Sigmoid colon (tissue), 7 donors: ENCODE data around the gene THRB. TPM values are rescaled to one million over a fixed set of nuclear protein-coding genes. Genes with fewer than 3 reads are reported as not detected.
A peak's percentile ranks its signal among the peaks of the same experiment; 100 is the strongest.

Source experiments
- DNase-seq: peaks from one replicate; pipeline ENCODE4 v3.0.0-alpha.2; 2019
- H3K27ac ChIP-seq, 4 donors: fragments of 200-600 bp; sonication (generic); one replicate each; pipeline ENCODE4 v1.5.1; 2016 to 2019; ENCODE audit warnings: mild to moderate bottlenecking in 1 of 4
- H3K27me3 ChIP-seq, 3 donors: fragments of 200-600 bp; sonication (generic); one replicate each; pipeline ENCODE4 v1.5.1; 2019; ENCODE audit warnings: mild to moderate bottlenecking in 1 of 3
- H3K36me3 ChIP-seq, 4 donors: fragments of 200-600 bp; sonication (generic); one replicate each; pipeline ENCODE4 v1.5.1; 2016 to 2019
- H3K4me1 ChIP-seq, 4 donors: fragments of 200-600 bp; sonication (generic); one replicate each; pipeline ENCODE4 v1.5.1; 2017 to 2019
- H3K4me3 ChIP-seq, 4 donors: fragments of 200-600 bp; sonication (generic); one replicate each; pipeline ENCODE4 v1.5.1; 2017 to 2019; ENCODE audit warnings: mild to moderate bottlenecking in 2 of 4, moderate library complexity in 1 of 4
- H3K9me3 ChIP-seq, 4 donors: fragments of 200-600 bp in 3 of 4; sonication (generic) in 3 of 4; one replicate each; pipeline versions ENCODE4 v1.5.1 to v1.6.1; 2013 to 2019
- EP300 ChIP-seq, 4 donors: sonication (generic); formaldehyde crosslinking; IDR thresholded peaks; one replicate each; pipeline ENCODE4 v1.6.1; 2017; ENCODE audit warnings: antibody characterized with exemption in 4 of 4
- POLR2A ChIP-seq, 2 donors: fragments of 450-650 bp; IDR thresholded peaks; one replicate each; pipeline ENCODE4 v1.6.1; 2016; ENCODE audit warnings: antibody characterized with exemption in 2 of 2, mild to moderate bottlenecking in 2 of 2, moderate library complexity in 2 of 2
- POLR2AphosphoS5 ChIP-seq, 4 donors: sonication (generic); formaldehyde crosslinking; IDR thresholded peaks; one replicate each; pipeline ENCODE4 v1.6.1; 2017; ENCODE audit warnings: antibody characterized with exemption in 4 of 4
- WGBS, 2 donors: extraction: QIAGEN DNeasy Blood & Tissue Kit; methylation state at CpG; one replicate each; pipeline ENCODE4 v1.1.7; 2013; 5-methylcytosine and 5-hydroxymethylcytosine counted together
- intact Hi-C: fragments of 100-400 bp; cut with DNase I; formaldehyde crosslinking; loops from one replicate; pipeline ENCODE4 v1.15.1; 2023
- polyA plus RNA-seq, 3 donors: library from polyadenylated mRNA; stranded (reverse); fragments of 200-250 nt; gene quantifications; one replicate each; pipeline ENCODE4 v1.2.3, GENCODE V29; 2013
- total RNA-seq, 4 donors: library from RNA; depleted of rRNA; stranded (reverse); fragments of >200 nt; gene quantifications; one replicate each; pipeline ENCODE4 v1.1.0, GENCODE V29; 2016
- TF ChIP-seq, protein P1 (sequence below), 4 experiments: fragments of 450-650 bp in 3 of 4; fragments of 200-600 bp in 1 of 4; IDR thresholded peaks; one replicate each; pipeline ENCODE4 v1.5.1; 2016 to 2019; ENCODE audit warnings: antibody characterized with exemption in 4 of 4, mild to moderate bottlenecking in 3 of 4, moderate library complexity in 2 of 4
- donor health status: healthy with polysubstance abuse.
- donor health status: Bipolar disorder and iron deficiency.
- donor health status: healthy.

THRB gene
- total and polyA plus RNA-seq, 7 donors: 7.2 to 49.5 (median 29.7) TPM

GRCh38 chr3:24359102-24359501 is 135.5 kb downstream of the THRB start:
- no peak overlapping the region for H3K4me3 ChIP-seq
- H3K9me3 ChIP-seq: no peaks in the 10 kb centered on the region
- intact Hi-C loops: no loop called here
- DNase-seq: no peak
- peak overlapping the region in 2 of 4 donors; percentile 6 to 9 for H3K27ac ChIP-seq
- 83 to 88% methylated on average over 1 of the region's 1 CpG for WGBS, 2 donors
- no peaks in the 10 kb centered on the region for H3K36me3 ChIP-seq
- TF ChIP-seq POLR2AphosphoS5 (IDR thresholded peaks at IDR 0.05): no peak
- TF ChIP-seq, protein P1, sequence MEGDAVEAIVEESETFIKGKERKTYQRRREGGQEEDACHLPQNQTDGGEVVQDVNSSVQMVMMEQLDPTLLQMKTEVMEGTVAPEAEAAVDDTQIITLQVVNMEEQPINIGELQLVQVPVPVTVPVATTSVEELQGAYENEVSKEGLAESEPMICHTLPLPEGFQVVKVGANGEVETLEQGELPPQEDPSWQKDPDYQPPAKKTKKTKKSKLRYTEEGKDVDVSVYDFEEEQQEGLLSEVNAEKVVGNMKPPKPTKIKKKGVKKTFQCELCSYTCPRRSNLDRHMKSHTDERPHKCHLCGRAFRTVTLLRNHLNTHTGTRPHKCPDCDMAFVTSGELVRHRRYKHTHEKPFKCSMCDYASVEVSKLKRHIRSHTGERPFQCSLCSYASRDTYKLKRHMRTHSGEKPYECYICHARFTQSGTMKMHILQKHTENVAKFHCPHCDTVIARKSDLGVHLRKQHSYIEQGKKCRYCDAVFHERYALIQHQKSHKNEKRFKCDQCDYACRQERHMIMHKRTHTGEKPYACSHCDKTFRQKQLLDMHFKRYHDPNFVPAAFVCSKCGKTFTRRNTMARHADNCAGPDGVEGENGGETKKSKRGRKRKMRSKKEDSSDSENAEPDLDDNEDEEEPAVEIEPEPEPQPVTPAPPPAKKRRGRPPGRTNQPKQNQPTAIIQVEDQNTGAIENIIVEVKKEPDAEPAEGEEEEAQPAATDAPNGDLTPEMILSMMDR (IDR thresholded peaks at IDR 0.05): no peak
- TF ChIP-seq EP300 (IDR thresholded peaks at IDR 0.05): no peak
- no peak for TF ChIP-seq POLR2A (IDR thresholded peaks at IDR 0.05)
- no peaks in the 10 kb centered on the region for H3K27me3 ChIP-seq
- H3K4me1 ChIP-seq: peaks cover 0 to 32% (median 27%) of the 10 kb centered on the region in 4 donors

DNA sequence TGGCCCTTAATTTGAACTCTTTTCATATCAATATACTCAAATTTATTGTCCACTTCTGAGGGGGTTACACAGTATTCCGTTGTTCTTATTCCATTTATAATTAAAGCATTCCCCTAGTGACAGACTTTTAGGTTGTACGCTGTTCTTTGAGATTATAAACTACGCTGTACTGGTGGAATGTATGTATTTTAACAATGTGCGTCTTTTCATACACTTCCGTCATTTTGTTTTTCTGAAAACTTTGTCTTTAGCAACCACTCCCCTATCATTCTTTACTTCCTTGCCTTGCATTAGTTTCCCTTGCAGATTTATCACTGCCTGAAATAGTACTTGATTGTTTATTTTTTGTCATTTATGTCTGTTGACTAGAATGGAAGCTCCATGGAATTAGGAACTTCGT is 137.0 kb downstream of the THRB start:
- Histone ChIP-seq H3K9me3 (no peaks in the 10 kb centered on the region), H3K27ac (peak overlapping the region in 1 of 4 donors; percentile 9), H3K36me3 (no peaks in the 10 kb centered on the region), H3K4me3 (no peak overlapping the region), H3K4me1 (peaks cover 0 to 30% (median 19%) of the 10 kb centered on the region in 4 donors), H3K27me3 (no peaks in the 10 kb centered on the region)
- intact Hi-C loops: no loop called here
- TF ChIP-seq POLR2AphosphoS5 (IDR thresholded peaks at IDR 0.05): no peak
- TF ChIP-seq, protein P1 (IDR thresholded peaks at IDR 0.05): no peak
- no peak for TF ChIP-seq POLR2A (IDR thresholded peaks at IDR 0.05)
- TF ChIP-seq EP300 (IDR thresholded peaks at IDR 0.05): no peak
- no peak for DNase-seq
- 86 to 91% methylated on average over 6 of the region's 6 CpGs for WGBS, 2 donors

DNA sequence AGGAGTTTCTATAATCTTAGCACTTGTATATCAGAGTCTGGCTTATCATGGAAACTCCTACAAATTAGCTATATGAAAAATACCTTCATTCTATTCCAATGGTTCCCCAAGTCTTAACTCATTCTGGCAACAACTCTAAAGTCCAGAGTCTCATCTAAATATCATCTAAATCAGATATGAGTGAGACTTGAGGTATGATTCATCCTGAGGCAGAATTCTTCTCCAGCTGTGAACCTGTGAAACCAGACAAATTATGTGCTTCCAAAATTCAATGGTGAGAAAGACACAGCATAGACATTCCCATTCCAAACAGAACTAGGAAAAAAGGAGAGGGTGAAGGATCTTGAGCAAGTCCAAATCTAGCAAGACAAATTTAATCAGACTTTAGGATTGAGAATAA is 138.8 kb downstream of the THRB start:
- no peaks in the 10 kb centered on the region for H3K27me3 ChIP-seq
- no peak overlapping the region for H3K27ac ChIP-seq
- intact Hi-C loops: no loop called here
- TF ChIP-seq EP300 (IDR thresholded peaks at IDR 0.05) (no peak), POLR2AphosphoS5 (IDR thresholded peaks at IDR 0.05) (no peak), POLR2A (IDR thresholded peaks at IDR 0.05) (no peak)
- TF ChIP-seq, protein P1 (IDR thresholded peaks at IDR 0.05): no peak
- no peaks in the 10 kb centered on the region for H3K9me3 ChIP-seq
- H3K4me1 ChIP-seq: peaks cover 0 to 47% (median 33%) of the 10 kb centered on the region in 4 donors
- no peak for DNase-seq
- no peaks in the 10 kb centered on the region for H3K36me3 ChIP-seq
- H3K4me3 ChIP-seq: no peak overlapping the region

DNA sequence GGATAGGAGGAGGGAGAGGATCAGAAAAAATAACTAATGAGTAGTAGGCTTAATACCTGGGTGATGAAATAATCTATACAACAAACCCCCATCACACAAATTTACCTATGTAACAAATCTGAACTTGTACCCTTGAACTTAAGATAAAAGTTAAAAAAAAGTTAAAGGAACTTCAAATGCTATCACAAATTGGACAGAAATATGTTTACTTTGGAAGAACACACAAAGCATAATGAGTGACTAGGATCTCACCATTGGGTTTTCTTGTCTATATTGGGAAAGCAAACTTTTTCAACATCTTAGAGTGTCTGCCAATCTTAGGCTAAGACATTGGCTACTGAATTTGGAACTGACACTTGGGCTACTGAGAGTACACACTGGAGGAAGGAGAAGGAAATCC is 140.4 kb downstream of the THRB start:
- Histone ChIP-seq H3K4me1 (peaks cover 0 to 43% (median 33%) of the 10 kb centered on the region in 4 donors), H3K9me3 (no peaks in the 10 kb centered on the region), H3K27me3 (no peaks in the 10 kb centered on the region), H3K36me3 (no peaks in the 10 kb centered on the region), H3K27ac (no peak overlapping the region), H3K4me3 (no peak overlapping the region)
- intact Hi-C loops: no loop called here
- no peak for DNase-seq
- TF ChIP-seq POLR2A (IDR thresholded peaks at IDR 0.05) (no peak), EP300 (IDR thresholded peaks at IDR 0.05) (no peak), POLR2AphosphoS5 (IDR thresholded peaks at IDR 0.05) (no peak)
- TF ChIP-seq, protein P1 (IDR thresholded peaks at IDR 0.05): no peak

DNA sequence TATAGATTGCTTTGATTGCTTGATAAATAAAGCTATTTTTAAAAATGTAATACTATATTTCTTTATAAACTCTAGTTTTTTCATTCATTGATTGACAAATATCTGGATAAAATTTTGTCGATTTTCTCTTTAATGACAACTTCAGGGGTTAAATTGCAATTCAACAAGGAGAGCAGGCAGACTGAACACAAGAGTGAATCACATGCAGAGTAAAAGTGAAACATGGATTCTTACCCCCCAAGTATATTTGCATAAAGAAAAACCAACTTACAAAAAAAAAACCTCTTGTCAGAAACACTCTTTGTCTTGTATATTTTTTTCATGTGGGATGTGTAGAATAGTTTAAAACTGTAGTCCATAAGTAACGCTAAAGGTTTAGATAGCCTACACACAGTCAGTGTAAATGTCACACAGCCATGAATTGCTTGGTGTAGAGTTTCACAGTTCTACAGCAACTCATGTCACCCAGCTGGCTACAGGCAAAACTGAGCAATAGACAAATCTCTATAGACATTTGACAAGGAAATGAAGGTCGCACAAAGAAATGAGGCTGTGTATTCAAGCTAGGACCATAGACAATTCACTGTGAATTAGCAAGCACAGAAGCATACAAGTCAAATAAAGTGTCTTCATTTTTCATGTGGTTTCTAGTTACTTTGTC is 141.6 kb downstream of the THRB start:
- TF ChIP-seq, protein P1 (IDR thresholded peaks at IDR 0.05): no peak
- no peak for TF ChIP-seq POLR2A (IDR thresholded peaks at IDR 0.05)
- TF ChIP-seq POLR2AphosphoS5 (IDR thresholded peaks at IDR 0.05): no peak
- no peak for TF ChIP-seq EP300 (IDR thresholded peaks at IDR 0.05)
- WGBS, 2 donors: 78 to 81% methylated on average over 3 of the region's 3 CpGs
- Histone ChIP-seq H3K4me1 (peaks cover 0 to 36% (median 27%) of the 10 kb centered on the region in 4 donors), H3K4me3 (no peak overlapping the region), H3K27ac (peak overlapping the region in 1 of 4 donors; percentile 71), H3K27me3 (no peaks in the 10 kb centered on the region), H3K36me3 (no peaks in the 10 kb centered on the region), H3K9me3 (no peaks in the 10 kb centered on the region)
- no peak for DNase-seq
- intact Hi-C loops: no loop called here
